ENCODE measurements around the gene TRIM54.

DNA sequence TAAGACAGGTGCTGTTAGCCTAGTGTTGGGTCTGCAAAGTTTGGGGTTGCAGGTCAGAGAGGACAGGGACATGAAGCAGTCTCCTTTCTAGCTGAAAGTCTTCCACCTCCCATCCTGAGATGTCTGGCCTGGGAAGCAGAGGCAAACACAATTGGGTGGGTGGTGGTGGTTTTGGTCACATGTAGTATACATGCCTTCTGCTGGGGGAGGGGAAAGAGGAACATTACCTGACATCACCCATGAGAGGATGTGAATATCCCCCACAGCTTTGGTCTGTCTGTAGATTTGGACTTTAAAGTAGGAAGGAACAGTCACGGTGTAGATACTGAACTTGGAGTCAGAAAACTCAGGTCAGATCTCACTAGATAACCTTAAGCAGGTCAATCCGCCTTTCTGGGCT lies 11.6 kb upstream of the TRIM54 start:
- TF ChIP-seq EZH2 (IDR thresholded peaks at IDR 0.05; ENCODE audit: insufficient read depth, low read length): no peak
- TF ChIP-seq, protein P1, sequence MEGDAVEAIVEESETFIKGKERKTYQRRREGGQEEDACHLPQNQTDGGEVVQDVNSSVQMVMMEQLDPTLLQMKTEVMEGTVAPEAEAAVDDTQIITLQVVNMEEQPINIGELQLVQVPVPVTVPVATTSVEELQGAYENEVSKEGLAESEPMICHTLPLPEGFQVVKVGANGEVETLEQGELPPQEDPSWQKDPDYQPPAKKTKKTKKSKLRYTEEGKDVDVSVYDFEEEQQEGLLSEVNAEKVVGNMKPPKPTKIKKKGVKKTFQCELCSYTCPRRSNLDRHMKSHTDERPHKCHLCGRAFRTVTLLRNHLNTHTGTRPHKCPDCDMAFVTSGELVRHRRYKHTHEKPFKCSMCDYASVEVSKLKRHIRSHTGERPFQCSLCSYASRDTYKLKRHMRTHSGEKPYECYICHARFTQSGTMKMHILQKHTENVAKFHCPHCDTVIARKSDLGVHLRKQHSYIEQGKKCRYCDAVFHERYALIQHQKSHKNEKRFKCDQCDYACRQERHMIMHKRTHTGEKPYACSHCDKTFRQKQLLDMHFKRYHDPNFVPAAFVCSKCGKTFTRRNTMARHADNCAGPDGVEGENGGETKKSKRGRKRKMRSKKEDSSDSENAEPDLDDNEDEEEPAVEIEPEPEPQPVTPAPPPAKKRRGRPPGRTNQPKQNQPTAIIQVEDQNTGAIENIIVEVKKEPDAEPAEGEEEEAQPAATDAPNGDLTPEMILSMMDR (IDR thresholded peaks at IDR 0.05; ENCODE audit: insufficient read depth, low read depth, low read length): no peak

All from astrocyte (in vitro differentiated cells and primary cell).